Endothelial cell of umbilical vein (primary cell): ENCODE results near the gene CXXC5. TPM values are rescaled to one million over a fixed set of nuclear protein-coding genes. Genes with fewer than 3 reads are reported as not detected.

Experiments used
- BruUV-seq: library from RNA; stranded (reverse); fragments of 400-500 nt; replicated peaks from 2 replicates; lab custom pipeline; 2021; lab: Mats Ljungman, UMichigan
- CTCF ChIA-PET: fragments of 300-600, 350-600 bp; sonication (Branson Sonifier 250); formaldehyde crosslinking; loops from one replicate; lab custom pipeline; 2021; ENCODE audit warnings: antibody characterized with exemption, inconsistent platforms; lab: Charles Lee
- POLR2A ChIA-PET: fragments of 300-600, 350-600 bp; sonication (Branson Sonifier 250); formaldehyde crosslinking; loops from one replicate; lab custom pipeline; 2021; ENCODE audit warnings: antibody characterized with exemption, inconsistent platforms; lab: Charles Lee
- DNase-seq: peaks from one replicate; pipeline ENCODE4 v3.0.0-alpha.2; 2011; ENCODE audit warnings: low read depth, low spot score
- FAIRE-seq: peaks from 2 replicates; lab custom pipeline; 2011; peaks lifted over from hg19 to GRCh38; lab: Jason Lieb, UNC
- H2AFZ ChIP-seq: 2 replicates; pipeline ENCODE4 v1.6.0; 2012; ENCODE audit warnings: low read depth, low read length, control low read depth, inconsistent platforms
- H3K27ac ChIP-seq: 2 replicates; pipeline ENCODE4 v1.5.1; 2011; ENCODE audit warnings: low read depth, mild to moderate bottlenecking, control low read depth, low read length, moderate library complexity; ENCODE audit not compliant: insufficient read depth
- H3K27me3 ChIP-seq, 2 experiments: 2 replicates each; pipeline versions ENCODE4 v1.6.0 to v1.6.1; 2011; ENCODE audit warnings: low read length in 2 of 2, mixed read lengths in 1 of 2; ENCODE audit not compliant: control insufficient read depth in 2 of 2, insufficient read depth in 2 of 2
- H3K36me3 ChIP-seq, 2 experiments: 2 replicates in 1 of 2; 3 replicates in 1 of 2; pipeline ENCODE4 v1.5.1; 2011; ENCODE audit warnings: low read length in 2 of 2, mild to moderate bottlenecking in 1 of 2, moderate library complexity in 1 of 2; ENCODE audit not compliant: control insufficient read depth in 2 of 2, insufficient read depth in 2 of 2; ENCODE audit errors: extremely low read depth in 1 of 2
- H3K4me1 ChIP-seq: 3 replicates; pipeline ENCODE4 v1.5.1; 2011; ENCODE audit warnings: mild to moderate bottlenecking, low read length; ENCODE audit not compliant: control insufficient read depth, insufficient read depth; ENCODE audit errors: extremely low read depth
- H3K4me2 ChIP-seq: 2 replicates; pipeline ENCODE4 v1.6.1; 2011; ENCODE audit warnings: low read length, control low read depth, mixed read lengths; ENCODE audit not compliant: insufficient read depth
- H3K4me3 ChIP-seq, 3 experiments: fragments of 200-600 bp in 1 of 3; sonication (generic), shearing (Covaris generic) in 1 of 3; replicated peaks in 1 of 3; 2 replicates each; pipeline ENCODE4 v1.5.1; 2011 to 2016; ENCODE audit warnings: control low read depth in 3 of 3, low read length in 3 of 3, mild to moderate bottlenecking in 2 of 3, inconsistent platforms in 1 of 3, low read depth in 1 of 3, moderate library complexity in 1 of 3; ENCODE audit not compliant: insufficient read depth in 1 of 3
- H3K79me2 ChIP-seq: 2 replicates; pipeline ENCODE4 v1.6.0; 2012; ENCODE audit warnings: low read length, inconsistent platforms; ENCODE audit not compliant: control insufficient read depth, insufficient read depth
- H3K9ac ChIP-seq: replicated peaks from 2 replicates; pipeline ENCODE3; 2011; ENCODE audit warnings: low read length, control low read depth; ENCODE audit not compliant: insufficient read depth; ENCODE audit errors: extremely low read depth
- H3K9me1 ChIP-seq: replicated peaks from 3 replicates; pipeline ENCODE4 v1.6.0; 2011; ENCODE audit warnings: mild to moderate bottlenecking, low read length; ENCODE audit not compliant: control insufficient read depth, insufficient read depth; ENCODE audit errors: extremely low read depth
- H3K9me3 ChIP-seq: replicated peaks from 2 replicates; pipeline ENCODE4 v1.5.1; 2012; ENCODE audit warnings: low read length, inconsistent platforms; ENCODE audit not compliant: control insufficient read depth, insufficient read depth
- H4K20me1 ChIP-seq: replicated peaks from 2 replicates; pipeline ENCODE3; 2011; ENCODE audit warnings: mild to moderate bottlenecking, low read length; ENCODE audit not compliant: control insufficient read depth, insufficient read depth; ENCODE audit errors: extremely low read depth
- EZH2 ChIP-seq: IDR thresholded peaks from 2 replicates; pipeline ENCODE4 v1.6.1; 2012; ENCODE audit warnings: borderline replicate concordance, low read depth, mild to moderate bottlenecking, moderate library complexity, low read length, inconsistent platforms; ENCODE audit not compliant: severe bottlenecking
- FOS ChIP-seq: IDR thresholded peaks from 2 replicates; pipeline ENCODE4 v1.6.1; 2011; ENCODE audit warnings: mild to moderate bottlenecking, low read length, moderate library complexity, borderline replicate concordance; ENCODE audit not compliant: insufficient read depth
- GATA2 ChIP-seq: IDR thresholded peaks from 2 replicates; pipeline ENCODE4 v1.7.0; 2011; ENCODE audit warnings: low read depth, mild to moderate bottlenecking, moderate library complexity, mixed read lengths, low read length; ENCODE audit not compliant: insufficient read length, insufficient read depth
- JUN ChIP-seq: IDR thresholded peaks from 2 replicates; pipeline ENCODE4 v1.6.1; 2011; ENCODE audit warnings: borderline replicate concordance, low read depth; ENCODE audit not compliant: insufficient read length, insufficient read depth
- MYC ChIP-seq: IDR thresholded peaks from one replicate; pipeline ENCODE4 v1.6.1; 2011; ENCODE audit warnings: mild to moderate bottlenecking, low read depth, low read length
- POLR2A ChIP-seq: IDR thresholded peaks from 2 replicates; pipeline ENCODE4 v1.6.1; 2012; ENCODE audit warnings: low read depth, mild to moderate bottlenecking, control low read depth, low read length
- POLR2AphosphoS5 ChIP-seq: IDR thresholded peaks from 2 replicates; pipeline ENCODE4 v1.6.1; 2012; ENCODE audit warnings: low read depth, mild to moderate bottlenecking, control low read depth, low read length, moderate library complexity; ENCODE audit not compliant: insufficient read depth
- dilution Hi-C: fragments of 300-500 bp; cut with MboI; formaldehyde crosslinking; loops from one replicate; pipeline ENCODE4 v1.15.0; 2019; ENCODE audit warnings: low sequenced_read_pairs; ENCODE audit not compliant: extremely low pct_ligation_motif_present
- intact Hi-C: fragments of 100-400 bp; cut with micrococcal nuclease; formaldehyde crosslinking; loops from one replicate; pipeline ENCODE4 v1.10.0; 2022
- polyA plus RNA-seq, 4 experiments: library from polyadenylated mRNA; depleted of rRNA in 3 of 4; stranded (reverse) in 3 of 4; unstranded in 1 of 4; fragments of >200 nt; gene quantifications; 2 replicates each; pipeline versions ENCODE4 v1.2.1 to v1.2.3, GENCODE V29; 2011 to 2012; ENCODE audit warnings: missing spikeins in 1 of 4
- total RNA-seq: library from RNA; stranded (reverse); gene quantifications from 2 replicates; pipeline ENCODE4 v1.2.3, GENCODE V29; 2021
- TF ChIP-seq, protein P1 (sequence below): IDR thresholded peaks from 2 replicates; pipeline ENCODE4 v1.6.1; 2011; ENCODE audit not compliant: insufficient read depth, insufficient read length
- TF ChIP-seq, protein P2 (sequence below), 2 donors: IDR thresholded peaks; 1 replicate in 1 of 2; 2 replicates in 1 of 2; pipeline ENCODE4 v1.5.1; 2011; ENCODE audit warnings: low read length in 2 of 2, mild to moderate bottlenecking in 2 of 2, moderate library complexity in 2 of 2, control low read depth in 1 of 2, inconsistent platforms in 1 of 2, low read depth in 1 of 2; ENCODE audit not compliant: insufficient read depth in 1 of 2; ENCODE audit errors: extremely low read depth in 1 of 2

The CXXC5 gene
- total and polyA plus RNA-seq, 2 donors (not counting 3 experiments of a cell fraction or from before 2014, with no cell fraction given) = 2.7 to 5.5 TPM

DNA sequence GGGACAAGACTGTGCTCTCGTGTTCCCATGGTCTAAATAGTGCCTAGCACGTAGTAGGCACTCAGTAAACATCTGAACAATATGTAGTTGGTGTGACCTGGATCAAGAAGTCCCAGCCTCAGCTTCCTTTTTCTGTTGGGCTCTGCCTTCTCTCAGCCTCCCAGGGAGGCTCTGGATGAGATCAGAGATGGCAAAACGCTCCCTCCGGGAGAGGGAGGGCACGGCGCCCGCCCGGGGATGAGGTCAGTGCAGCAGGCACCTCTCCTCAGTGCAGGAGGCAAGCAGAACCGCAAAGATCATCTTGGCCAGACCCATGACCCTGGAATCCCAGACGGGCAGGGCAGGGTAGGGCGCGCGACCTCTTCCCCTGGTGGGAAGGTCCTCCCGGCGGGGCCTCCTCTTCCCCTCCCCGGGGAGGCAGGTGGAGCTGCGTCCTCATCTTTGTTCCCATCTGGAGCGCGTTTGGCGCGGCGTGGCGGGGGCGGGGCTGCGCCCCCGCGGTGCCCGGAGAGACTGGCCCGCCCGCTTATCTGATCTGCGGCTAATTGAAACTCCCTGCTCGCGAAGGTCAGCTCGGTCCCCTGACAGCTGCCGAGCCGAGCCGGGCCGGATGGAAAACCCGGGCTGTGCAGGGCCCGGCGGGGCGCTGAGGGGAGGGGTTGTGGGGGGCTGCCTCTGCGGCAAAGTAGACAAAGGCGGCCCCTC is 60.9 kb downstream of the CXXC5 start:
- POLR2A ChIA-PET = interaction anchor here (0.6 kb wide), 1 partner anchor 19 kb away, joined by 5 read pairs; no protein-coding TSS in a partner anchor

More for the DNA sequence above, 60.9 kb downstream of the CXXC5 start:
- no peak overlapping the region for H3K9ac ChIP-seq
- H3K4me1 ChIP-seq = peaks cover 7% of the 10 kb centered on the region
- BruUV-seq = no TSS peak
- peaks cover 11 to 13% of the 10 kb centered on the region in 2 experiments for H3K27me3 ChIP-seq
- dilution Hi-C loops (no loop called here), intact Hi-C loops (loop anchor here (2.0 kb wide), 1 partner anchor 44 kb away; no protein-coding TSS in a partner anchor)
- no peaks in the 10 kb centered on the region for H3K9me3 ChIP-seq
- FAIRE-seq (no peak), DNase-seq (peak; percentile 29)
- no peaks in the 10 kb centered on the region for H3K9me1 ChIP-seq
- no peaks in the 10 kb centered on the region for H3K36me3 ChIP-seq
- no peak overlapping the region for H3K4me2 ChIP-seq
- CTCF ChIA-PET = interaction anchor here (0.7 to 3.0 kb wide), 4 partner anchors 10 to 66 kb away, joined by 3 to 20 read pairs (median 5); no protein-coding TSS in a partner anchor
- H2AFZ ChIP-seq = peak overlapping the region; percentile 6
- TF ChIP-seq FOS (no peak), POLR2AphosphoS5 (no peak), POLR2A (no peak), MYC (no peak), JUN (no peak), GATA2 (no peak), EZH2 (no peak)
- TF ChIP-seq, protein P1, sequence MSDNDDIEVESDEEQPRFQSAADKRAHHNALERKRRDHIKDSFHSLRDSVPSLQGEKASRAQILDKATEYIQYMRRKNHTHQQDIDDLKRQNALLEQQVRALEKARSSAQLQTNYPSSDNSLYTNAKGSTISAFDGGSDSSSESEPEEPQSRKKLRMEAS = no peak
- TF ChIP-seq, protein P2, sequence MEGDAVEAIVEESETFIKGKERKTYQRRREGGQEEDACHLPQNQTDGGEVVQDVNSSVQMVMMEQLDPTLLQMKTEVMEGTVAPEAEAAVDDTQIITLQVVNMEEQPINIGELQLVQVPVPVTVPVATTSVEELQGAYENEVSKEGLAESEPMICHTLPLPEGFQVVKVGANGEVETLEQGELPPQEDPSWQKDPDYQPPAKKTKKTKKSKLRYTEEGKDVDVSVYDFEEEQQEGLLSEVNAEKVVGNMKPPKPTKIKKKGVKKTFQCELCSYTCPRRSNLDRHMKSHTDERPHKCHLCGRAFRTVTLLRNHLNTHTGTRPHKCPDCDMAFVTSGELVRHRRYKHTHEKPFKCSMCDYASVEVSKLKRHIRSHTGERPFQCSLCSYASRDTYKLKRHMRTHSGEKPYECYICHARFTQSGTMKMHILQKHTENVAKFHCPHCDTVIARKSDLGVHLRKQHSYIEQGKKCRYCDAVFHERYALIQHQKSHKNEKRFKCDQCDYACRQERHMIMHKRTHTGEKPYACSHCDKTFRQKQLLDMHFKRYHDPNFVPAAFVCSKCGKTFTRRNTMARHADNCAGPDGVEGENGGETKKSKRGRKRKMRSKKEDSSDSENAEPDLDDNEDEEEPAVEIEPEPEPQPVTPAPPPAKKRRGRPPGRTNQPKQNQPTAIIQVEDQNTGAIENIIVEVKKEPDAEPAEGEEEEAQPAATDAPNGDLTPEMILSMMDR (IDR thresholded peaks at IDR 0.05; ENCODE audit: extremely low read depth in 1 of 2, insufficient read depth in 1 of 2, low read depth in 1 of 2, low read length in 2 of 2) = no peak
- no peaks in the 10 kb centered on the region for H4K20me1 ChIP-seq
- no peak overlapping the region for H3K27ac ChIP-seq
- peak overlapping the region in 1 of 3 experiments; percentile 8 for H3K4me3 ChIP-seq
- H3K79me2 ChIP-seq = no peaks in the 10 kb centered on the region
